HEK293 (cell line): ENCODE results near the gene MBOAT2.

ENCODE experiments used
- PBX3 ChIP-seq: sonication (generic); formaldehyde crosslinking; IDR thresholded peaks from 2 replicates; pipeline ENCODE4 v1.8.1; 2022; ENCODE audit warnings: mild to moderate bottlenecking, moderate library complexity, missing genetic modification reagents
- PRDM10 ChIP-seq: fragments of 450-650 bp; formaldehyde crosslinking; IDR thresholded peaks from 2 replicates; pipeline ENCODE4 v1.5.1; 2016; ENCODE audit warnings: missing biosample characterization, missing genetic modification characterization
- SP7 ChIP-seq: fragments of 450-650 bp; formaldehyde crosslinking; IDR thresholded peaks from 2 replicates; pipeline ENCODE4 v1.5.1; 2016; ENCODE audit warnings: missing biosample characterization, missing genetic modification characterization
- YY2 ChIP-seq: fragments of 450-650 bp; formaldehyde crosslinking; IDR thresholded peaks from 2 replicates; pipeline ENCODE4 v1.5.1; 2016; ENCODE audit warnings: missing biosample characterization, missing genetic modification characterization
- ZBTB20 ChIP-seq: fragments of 450-650 bp; formaldehyde crosslinking; IDR thresholded peaks from 2 replicates; pipeline ENCODE4 v1.5.1; 2016; ENCODE audit warnings: missing biosample characterization, missing genetic modification characterization
- ZFHX2 ChIP-seq: fragments of 450-650 bp; formaldehyde crosslinking; conservative IDR thresholded peaks from 2 replicates; pipeline ENCODE4 v1.5.1; 2016; ENCODE audit warnings: missing biosample characterization, missing genetic modification characterization
- ZNF175 ChIP-seq: fragments of 450-650 bp; formaldehyde crosslinking; IDR thresholded peaks from 2 replicates; pipeline ENCODE4 v1.5.1; 2016; ENCODE audit warnings: missing biosample characterization, missing genetic modification characterization
- ZNF214 ChIP-seq: fragments of 450-650 bp; formaldehyde crosslinking; IDR thresholded peaks from 2 replicates; pipeline ENCODE4 v1.5.1; 2017; ENCODE audit warnings: missing biosample characterization, mild to moderate bottlenecking, missing genetic modification characterization, borderline replicate concordance
- ZNF23 ChIP-seq: fragments of 450-650 bp; formaldehyde crosslinking; IDR thresholded peaks from 2 replicates; pipeline ENCODE4 v1.5.1; 2016; ENCODE audit warnings: missing biosample characterization, missing genetic modification characterization, borderline replicate concordance
- ZNF274 ChIP-seq, 2 experiments: fragments of 200-500 bp in 1 of 2; fragments of 450-650 bp in 1 of 2; sonication (Bioruptor generic) in 1 of 2; formaldehyde crosslinking in 1 of 2; IDR thresholded peaks; 2 replicates each; pipeline versions ENCODE4 v1.5.1 to v1.6.1; 2014 to 2016; ENCODE audit warnings: borderline replicate concordance in 1 of 2, inconsistent platforms in 1 of 2, low read length in 1 of 2, missing biosample characterization in 1 of 2, missing genetic modification characterization in 1 of 2
- ZNF280D ChIP-seq: fragments of 450-650 bp; formaldehyde crosslinking; IDR thresholded peaks from 2 replicates; pipeline ENCODE4 v1.5.1; 2016; ENCODE audit warnings: missing biosample characterization, missing genetic modification characterization
- ZXDB ChIP-seq: fragments of 450-650 bp; formaldehyde crosslinking; IDR thresholded peaks from 2 replicates; pipeline ENCODE4 v1.5.1; 2016; ENCODE audit warnings: missing biosample characterization, missing genetic modification characterization
- TF ChIP-seq, protein P1 (sequence below): fragments of 450-650 bp; formaldehyde crosslinking; IDR thresholded peaks from 2 replicates; pipeline ENCODE4 v1.5.1; 2016; ENCODE audit warnings: missing biosample characterization, missing genetic modification characterization, low read depth
- TF ChIP-seq, protein P2 (sequence below): fragments of 450-650 bp; formaldehyde crosslinking; IDR thresholded peaks from 2 replicates; pipeline ENCODE4 v1.5.1; 2016; ENCODE audit warnings: missing biosample characterization, missing genetic modification characterization, borderline replicate concordance

The MBOAT2 gene

DNA sequence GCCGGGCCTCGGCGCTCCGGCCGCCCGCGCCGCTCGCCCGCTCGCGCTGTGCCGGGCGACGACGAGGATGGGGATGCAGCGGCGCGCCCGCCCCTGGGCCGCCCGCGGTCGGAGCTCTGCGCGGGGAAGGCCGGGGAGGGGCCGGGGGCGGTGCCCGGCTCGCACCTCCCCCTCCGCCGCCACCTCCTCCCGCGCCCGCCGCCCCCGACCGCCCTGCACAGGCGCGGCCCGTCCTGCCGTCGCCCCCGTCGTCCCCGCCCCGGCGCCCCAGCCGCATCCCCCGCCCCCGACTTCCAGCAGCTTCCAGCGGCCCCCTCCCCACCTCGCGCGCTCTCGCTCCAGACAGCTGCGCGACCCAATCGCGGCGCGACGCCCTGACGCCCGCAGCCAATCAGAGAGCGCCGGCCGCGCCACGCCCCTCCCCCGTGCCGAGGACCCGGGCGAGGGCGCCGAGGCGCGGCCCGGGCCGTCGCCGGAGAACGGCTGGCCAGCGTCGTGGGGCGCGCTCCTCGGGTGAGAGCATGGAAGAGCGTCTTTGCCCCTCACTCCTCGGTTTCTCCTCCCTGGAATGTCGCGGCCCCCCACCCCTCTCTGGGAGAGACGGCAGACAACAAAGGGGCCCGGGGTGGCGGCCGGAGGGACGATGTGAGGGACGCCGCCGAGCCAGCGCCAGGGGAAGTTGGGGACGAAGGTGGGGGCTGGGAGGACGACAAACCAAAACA, at the start of gene MBOAT2 (continued):
- peak; percentile 29; the same call in 1 of the 2 replicates for TF ChIP-seq ZBTB20 (tag by site-specific recombination)
- TF ChIP-seq YY2: no peak
- TF ChIP-seq PBX3 (CRISPR knock-in tag): 0 out of 2 replicates have a peak, but pooled peaks have one; percentile 77
- peak; percentile 36; the same call in 1 of the 2 replicates for TF ChIP-seq SP7 (tag by site-specific recombination)
- TF ChIP-seq ZXDB (tag by site-specific recombination): peak; percentile 59
- TF ChIP-seq ZNF175 (tag by site-specific recombination): no peak
- TF ChIP-seq PRDM10: no peak
- TF ChIP-seq ZNF214 (tag by site-specific recombination): no peak
- TF ChIP-seq ZNF280D: no peak
- TF ChIP-seq ZFHX2 (tag by site-specific recombination): no peak
- TF ChIP-seq, protein P1, sequence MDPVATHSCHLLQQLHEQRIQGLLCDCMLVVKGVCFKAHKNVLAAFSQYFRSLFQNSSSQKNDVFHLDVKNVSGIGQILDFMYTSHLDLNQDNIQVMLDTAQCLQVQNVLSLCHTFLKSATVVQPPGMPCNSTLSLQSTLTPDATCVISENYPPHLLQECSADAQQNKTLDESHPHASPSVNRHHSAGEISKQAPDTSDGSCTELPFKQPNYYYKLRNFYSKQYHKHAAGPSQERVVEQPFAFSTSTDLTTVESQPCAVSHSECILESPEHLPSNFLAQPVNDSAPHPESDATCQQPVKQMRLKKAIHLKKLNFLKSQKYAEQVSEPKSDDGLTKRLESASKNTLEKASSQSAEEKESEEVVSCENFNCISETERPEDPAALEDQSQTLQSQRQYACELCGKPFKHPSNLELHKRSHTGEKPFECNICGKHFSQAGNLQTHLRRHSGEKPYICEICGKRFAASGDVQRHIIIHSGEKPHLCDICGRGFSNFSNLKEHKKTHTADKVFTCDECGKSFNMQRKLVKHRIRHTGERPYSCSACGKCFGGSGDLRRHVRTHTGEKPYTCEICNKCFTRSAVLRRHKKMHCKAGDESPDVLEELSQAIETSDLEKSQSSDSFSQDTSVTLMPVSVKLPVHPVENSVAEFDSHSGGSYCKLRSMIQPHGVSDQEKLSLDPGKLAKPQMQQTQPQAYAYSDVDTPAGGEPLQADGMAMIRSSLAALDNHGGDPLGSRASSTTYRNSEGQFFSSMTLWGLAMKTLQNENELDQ (tag by site-specific recombination): no peak
- TF ChIP-seq, protein P2, sequence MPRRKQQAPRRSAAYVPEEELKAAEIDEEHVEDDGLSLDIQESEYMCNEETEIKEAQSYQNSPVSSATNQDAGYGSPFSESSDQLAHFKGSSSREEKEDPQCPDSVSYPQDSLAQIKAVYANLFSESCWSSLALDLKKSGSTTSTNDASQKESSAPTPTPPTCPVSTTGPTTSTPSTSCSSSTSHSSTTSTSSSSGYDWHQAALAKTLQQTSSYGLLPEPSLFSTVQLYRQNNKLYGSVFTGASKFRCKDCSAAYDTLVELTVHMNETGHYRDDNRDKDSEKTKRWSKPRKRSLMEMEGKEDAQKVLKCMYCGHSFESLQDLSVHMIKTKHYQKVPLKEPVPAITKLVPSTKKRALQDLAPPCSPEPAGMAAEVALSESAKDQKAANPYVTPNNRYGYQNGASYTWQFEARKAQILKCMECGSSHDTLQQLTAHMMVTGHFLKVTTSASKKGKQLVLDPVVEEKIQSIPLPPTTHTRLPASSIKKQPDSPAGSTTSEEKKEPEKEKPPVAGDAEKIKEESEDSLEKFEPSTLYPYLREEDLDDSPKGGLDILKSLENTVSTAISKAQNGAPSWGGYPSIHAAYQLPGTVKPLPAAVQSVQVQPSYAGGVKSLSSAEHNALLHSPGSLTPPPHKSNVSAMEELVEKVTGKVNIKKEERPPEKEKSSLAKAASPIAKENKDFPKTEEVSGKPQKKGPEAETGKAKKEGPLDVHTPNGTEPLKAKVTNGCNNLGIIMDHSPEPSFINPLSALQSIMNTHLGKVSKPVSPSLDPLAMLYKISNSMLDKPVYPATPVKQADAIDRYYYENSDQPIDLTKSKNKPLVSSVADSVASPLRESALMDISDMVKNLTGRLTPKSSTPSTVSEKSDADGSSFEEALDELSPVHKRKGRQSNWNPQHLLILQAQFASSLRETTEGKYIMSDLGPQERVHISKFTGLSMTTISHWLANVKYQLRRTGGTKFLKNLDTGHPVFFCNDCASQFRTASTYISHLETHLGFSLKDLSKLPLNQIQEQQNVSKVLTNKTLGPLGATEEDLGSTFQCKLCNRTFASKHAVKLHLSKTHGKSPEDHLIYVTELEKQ (tag by site-specific recombination): no peak
- TF ChIP-seq ZNF23 (tag by site-specific recombination): no peak
- TF ChIP-seq ZNF274 (IDR thresholded peaks at IDR 0.05; ENCODE audit: low read length): no peak
- no peak for TF ChIP-seq ZNF274 (tag by site-specific recombination; IDR thresholded peaks at IDR 0.05; ENCODE audit: borderline replicate concordance)
